Fibroblast of peridontal ligament (primary cell): Measurements from ENCODE around the gene TBCEL.
"Not testable (repeated sequence)": the region's sequence is repeated elsewhere in the genome, so short reads cannot be mapped to it uniquely, and the experiment has no call there.

Source experiments
- DNase-seq: peaks from one replicate; pipeline ENCODE4 v3.0.0-alpha.2; 2010; ENCODE audit errors: extremely low read depth

The TBCEL gene

GRCh38 chr11:121029153-121029552 is 5.3 kb downstream of the TBCEL start:
- DNase-seq, result no peak

DNA sequence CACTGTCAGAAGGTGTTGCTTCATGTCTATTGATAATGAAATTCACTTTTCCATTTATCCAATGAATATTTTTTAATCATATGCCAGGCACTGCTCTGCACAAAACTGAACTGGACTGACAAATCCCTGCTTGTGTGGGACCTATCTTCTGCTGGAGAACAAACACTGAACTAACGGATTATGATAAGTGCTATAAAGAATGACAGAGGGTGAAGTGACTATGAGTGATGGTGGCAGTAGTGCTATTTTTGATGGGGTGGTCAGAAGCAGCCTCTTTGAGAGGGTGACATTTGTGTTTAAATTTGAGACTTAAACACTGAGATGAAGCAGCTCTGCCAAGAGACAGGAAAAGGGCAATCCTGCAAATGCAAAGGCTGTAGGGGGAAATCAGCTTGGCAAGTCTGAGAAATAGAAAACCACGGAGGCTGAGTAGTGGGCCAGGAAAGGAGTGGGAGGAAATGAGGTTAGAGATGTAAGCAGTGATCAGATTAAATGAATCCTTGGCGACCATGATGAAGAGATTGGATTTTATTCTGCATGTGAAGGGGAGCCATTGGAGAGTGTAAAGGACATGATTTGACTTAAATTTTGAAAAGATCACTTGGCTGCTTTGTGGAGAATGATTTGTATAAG is 6.0 kb downstream of the TBCEL start:
- no peak for DNase-seq

DNA sequence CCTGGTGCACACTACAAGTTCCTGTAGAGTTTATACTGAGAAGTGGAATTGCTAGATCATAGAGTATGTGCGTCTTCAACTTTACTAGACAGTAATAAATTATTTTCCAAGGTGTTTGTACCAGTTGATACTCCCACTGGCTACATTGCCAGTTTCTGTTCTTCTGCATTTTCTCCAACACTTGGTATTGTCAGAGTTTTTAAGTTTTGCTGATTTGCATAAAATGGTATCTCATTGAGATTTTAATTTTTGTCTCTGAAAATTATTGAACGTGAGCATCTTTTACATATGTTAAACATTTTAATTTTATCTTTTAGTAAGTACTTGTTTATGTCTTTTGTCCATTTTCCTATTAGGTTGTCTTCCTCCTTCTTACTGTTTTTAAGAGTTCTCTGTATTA is 7.3 kb downstream of the TBCEL start:
- no peak for DNase-seq

- not testable (repeated sequence) for DNase-seq
These were observed 7.7 kb downstream of the TBCEL start for GRCh38 chr11:121031648-121032047.

DNA sequence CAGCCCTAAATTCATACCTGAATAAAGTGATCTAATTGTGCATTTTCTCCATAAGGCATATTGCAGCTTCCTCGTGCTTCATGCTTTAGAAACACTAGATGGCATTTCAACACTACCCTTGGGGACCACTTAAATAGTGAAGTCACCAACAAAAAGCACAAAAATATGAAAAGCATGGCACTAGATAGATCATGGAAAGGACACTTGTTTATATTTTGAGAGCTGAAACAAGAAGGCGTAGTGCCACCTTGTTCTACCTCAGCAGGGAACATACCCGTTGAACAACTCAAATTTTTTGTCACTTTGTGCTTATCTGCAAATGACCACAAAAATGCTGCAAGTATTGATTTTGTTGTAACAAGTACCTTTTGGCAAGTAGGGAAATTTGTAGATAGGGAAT is 8.6 kb downstream of the TBCEL start:
- no peak for DNase-seq

GRCh38 chr11:121033635-121034034 is 9.7 kb downstream of the TBCEL start:
- DNase-seq, result no peak

DNA sequence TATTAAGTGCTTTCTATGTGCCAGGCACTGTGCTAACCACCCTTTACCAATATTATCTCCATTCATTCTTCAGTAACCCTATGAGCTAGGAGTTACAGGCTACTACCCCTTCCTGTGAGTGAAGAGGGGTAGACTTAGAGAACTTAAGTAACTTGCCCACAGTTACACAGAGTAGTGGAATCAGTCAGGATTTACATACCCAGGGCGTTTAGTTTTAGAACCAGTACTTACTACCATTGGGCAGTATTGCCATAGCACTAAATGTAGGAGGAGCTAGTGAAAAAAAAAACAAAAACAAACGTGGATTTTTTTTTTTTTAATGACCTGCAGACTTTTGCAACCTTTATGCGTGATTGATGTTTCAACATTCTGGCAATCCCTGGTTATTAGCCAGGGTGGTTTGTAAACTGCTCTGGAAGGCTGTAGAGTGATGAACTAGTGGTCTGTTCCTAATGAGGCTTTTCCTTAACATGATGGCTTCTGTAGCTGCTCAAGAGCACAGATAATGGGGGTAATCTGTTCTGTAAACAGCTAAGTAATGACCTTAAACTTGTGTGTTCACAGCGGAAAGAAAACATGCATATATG is 11.4 kb downstream of the TBCEL start:
- no peak for DNase-seq

DNA sequence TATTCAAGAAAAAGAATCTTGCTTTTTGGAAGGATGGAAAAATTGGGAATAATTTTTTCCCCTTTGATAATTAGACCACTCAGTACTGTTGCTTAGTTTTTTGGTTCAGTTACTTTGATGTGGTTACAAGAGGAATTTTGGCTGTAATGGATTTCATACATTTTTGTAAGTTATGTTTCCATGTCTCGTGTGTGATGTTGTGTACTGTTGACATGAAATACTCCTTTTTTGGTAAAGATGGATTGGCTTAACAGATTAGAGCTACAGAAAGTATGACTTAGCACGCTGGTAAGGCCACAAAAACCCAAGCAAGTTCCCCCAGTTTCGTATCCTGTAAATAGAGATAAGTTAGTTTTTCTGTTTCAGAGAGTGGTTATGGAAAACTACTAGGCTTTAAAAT is 11.9 kb downstream of the TBCEL start:
- DNase-seq, result peak; percentile 42

DNA sequence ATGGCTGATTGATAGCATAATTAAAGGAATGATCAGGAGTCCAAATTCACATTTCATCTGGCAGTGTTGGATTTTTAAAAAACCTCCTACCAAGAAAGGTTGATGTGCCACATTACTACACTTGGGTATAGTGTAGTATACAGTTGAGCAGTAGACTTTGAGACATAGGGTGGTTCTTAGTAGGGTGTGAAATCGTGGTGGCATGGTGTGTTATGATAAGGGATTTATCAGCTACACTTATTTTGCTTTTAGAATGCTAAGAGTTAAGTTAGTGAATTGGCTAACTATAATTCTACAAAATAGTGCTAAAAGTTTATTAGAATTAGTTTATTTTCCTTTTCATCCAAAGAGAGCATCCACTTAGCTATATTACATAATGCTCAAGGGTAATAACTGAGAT is 13.1 kb downstream of the TBCEL start:
- no peak for DNase-seq

- DNase-seq, result no peak
These were observed 14.9 kb downstream of the TBCEL start for GRCh38 chr11:121038648-121039409.

- DNase-seq, result no peak
These were observed 16.2 kb downstream of the TBCEL start for GRCh38 chr11:121039971-121040613.

DNA sequence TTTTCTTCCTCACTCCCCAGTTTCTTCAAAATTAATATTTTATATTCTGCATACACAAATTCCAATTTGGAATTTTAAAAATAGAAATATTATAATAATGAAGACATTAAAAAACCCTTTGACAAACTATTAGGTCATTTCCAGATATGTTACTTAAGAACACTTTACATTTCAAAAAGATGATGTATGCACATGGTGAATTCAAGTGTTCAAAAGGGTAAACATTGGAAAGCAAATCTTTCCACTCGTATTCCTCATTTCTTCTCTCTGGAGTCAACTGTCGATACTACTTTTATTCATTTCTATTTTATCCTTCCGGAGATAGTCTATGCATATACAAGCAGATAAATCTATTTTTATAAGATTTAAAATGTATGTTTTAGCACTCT is 16.7 kb downstream of the TBCEL start:
- no peak for DNase-seq

GRCh38 chr11:121041072-121041471 is 17.2 kb downstream of the TBCEL start:
- no peak for DNase-seq

GRCh38 chr11:121042296-121042695 is 18.4 kb downstream of the TBCEL start:
- DNase-seq, result no peak

GRCh38 chr11:121047926-121048325 is 24.0 kb downstream of the TBCEL start:
- DNase-seq, result no peak

DNA sequence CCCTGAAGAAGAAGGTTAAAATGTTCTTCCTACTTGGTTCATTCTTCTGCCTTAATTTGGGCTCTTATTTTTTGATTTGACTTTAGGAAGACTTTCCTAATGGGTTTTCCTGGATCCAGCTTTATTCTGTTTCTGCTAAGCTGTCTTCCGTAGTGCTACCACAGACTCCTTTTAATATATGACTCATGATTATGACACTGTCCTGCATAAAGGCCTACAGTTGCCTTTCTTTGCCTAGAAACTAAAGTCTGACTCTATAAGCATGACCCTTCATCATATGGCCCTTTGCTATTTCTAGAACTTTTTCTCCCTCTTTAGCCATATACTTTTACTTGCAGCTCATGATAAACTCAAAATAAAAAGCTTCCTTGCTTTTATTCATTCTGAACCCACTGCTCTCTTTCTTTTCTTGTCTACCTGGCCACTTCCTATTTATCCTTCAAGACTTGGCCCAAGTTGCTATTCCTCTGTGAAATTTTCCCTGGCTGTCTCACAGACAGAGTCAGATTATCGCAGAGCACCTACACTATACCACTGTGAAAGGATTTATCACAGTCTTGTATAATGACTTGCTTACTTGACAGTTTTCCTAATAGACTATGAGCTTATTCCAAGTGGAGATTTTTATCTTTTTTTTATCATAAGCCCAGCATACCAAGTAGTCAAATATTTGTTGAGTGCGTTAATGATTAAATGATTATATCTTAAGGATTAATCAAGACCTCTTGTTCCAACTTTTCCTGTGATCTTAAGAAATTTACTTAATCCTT is 24.7 kb downstream of the TBCEL start:
- DNase-seq, result no peak

GRCh38 chr11:121053244-121053643 is 29.3 kb downstream of the TBCEL start:
- DNase-seq, result no peak

- DNase-seq, result no peak
These were observed 30.4 kb downstream of the TBCEL start for GRCh38 chr11:121054266-121054665.

GRCh38 chr11:121055076-121055475 is 31.2 kb downstream of the TBCEL start:
- no peak for DNase-seq

DNA sequence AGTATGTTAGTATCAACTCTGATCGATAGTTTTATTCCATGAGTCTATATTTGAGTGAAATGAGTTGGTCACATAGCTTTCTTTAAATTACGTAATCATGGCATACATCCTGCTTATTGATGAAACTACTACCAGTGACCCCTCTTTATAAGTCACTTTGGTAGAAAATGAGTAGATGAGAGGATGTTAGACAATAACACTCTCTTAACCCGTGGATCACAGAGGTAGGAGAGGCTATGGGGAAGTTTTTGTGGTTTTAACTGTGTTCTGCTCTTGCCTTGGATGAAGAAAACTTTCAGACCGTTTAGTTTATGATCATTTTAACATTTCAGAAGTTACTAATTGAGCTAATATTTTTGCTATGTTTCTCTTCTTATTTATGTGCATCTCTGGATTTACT is 34.0 kb downstream of the TBCEL start:
- DNase-seq, result no peak

DNA sequence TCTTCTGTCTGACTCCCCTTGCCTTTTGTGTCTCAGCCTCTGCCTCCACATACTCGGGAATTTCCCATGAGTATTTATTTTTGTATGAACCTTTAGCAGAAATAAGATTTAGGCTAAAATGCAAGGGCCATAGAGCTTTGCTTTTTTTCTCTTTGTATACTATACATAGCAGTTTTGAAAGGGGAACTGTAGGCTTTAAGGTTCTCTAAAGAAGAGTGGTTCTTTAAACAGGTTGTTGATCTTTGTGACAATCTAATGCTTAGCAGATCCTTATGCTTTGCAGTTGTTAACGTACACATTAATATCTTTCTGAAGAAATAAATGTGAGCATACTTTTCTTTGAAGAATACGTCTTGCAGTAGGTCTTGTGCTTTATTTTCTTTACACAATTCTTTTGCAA is 35.0 kb downstream of the TBCEL start:
- no peak for DNase-seq

- no peak for DNase-seq
These were observed 35.7 kb downstream of the TBCEL start for GRCh38 chr11:121059605-121060004.
